Uterus (tissue), 4 donors: ENCODE measurements around the gene BCAS3. TPM values are rescaled to one million over a fixed set of nuclear protein-coding genes. Genes with fewer than 3 reads are reported as not detected.

Experiments
- DNase-seq, 2 donors: peaks; one replicate each; pipeline ENCODE4 v3.0.0-alpha.2; 2019 to 2020
- H3K27ac ChIP-seq, 2 donors: fragments of 200-600 bp; sonication (generic); 1 replicate in 1 of 2; 2 replicates in 1 of 2; pipeline ENCODE4 v1.5.1; 2016 to 2018
- H3K27me3 ChIP-seq, 2 donors: fragments of 200-600 bp; sonication (generic); one replicate each; pipeline ENCODE4 v1.5.1; 2018 to 2019; ENCODE audit warnings: control low read depth in 1 of 2
- H3K36me3 ChIP-seq, 2 donors: fragments of 200-600 bp; sonication (generic); one replicate each; pipeline ENCODE4 v1.5.1; 2019; ENCODE audit warnings: control low read depth in 1 of 2
- H3K4me1 ChIP-seq, 2 donors: fragments of 200-600 bp; sonication (generic); one replicate each; pipeline ENCODE4 v1.5.1; 2018 to 2019; ENCODE audit warnings: control low read depth in 1 of 2
- H3K4me3 ChIP-seq, 2 donors: fragments of 200-600 bp; sonication (generic); 1 replicate in 1 of 2; 2 replicates in 1 of 2; pipeline ENCODE4 v1.5.1; 2018 to 2019; ENCODE audit warnings: mild to moderate bottlenecking in 1 of 2
- H3K9me3 ChIP-seq, 2 donors: fragments of 200-600 bp; sonication (generic); one replicate each; pipeline ENCODE4 v1.5.1; 2019; ENCODE audit warnings: control low read depth in 1 of 2
- CTCF ChIP-seq, 4 experiments: fragments of 200-600 bp in 2 of 4; fragments of 450-650 bp in 2 of 4; sonication (generic) in 2 of 4; IDR thresholded peaks; one replicate each; pipeline ENCODE4 v1.5.1; 2016 to 2019; ENCODE audit warnings: antibody characterized with exemption in 4 of 4, mild to moderate bottlenecking in 2 of 4, moderate library complexity in 1 of 4
- POLR2A ChIP-seq, 2 donors: fragments of 450-650 bp; IDR thresholded peaks; one replicate each; pipeline ENCODE4 v1.6.1; 2016; ENCODE audit warnings: antibody characterized with exemption in 2 of 2, mild to moderate bottlenecking in 1 of 2, moderate library complexity in 1 of 2
- intact Hi-C: fragments of 100-400 bp; cut with DNase I; formaldehyde crosslinking; loops from one replicate; pipeline ENCODE4 v1.15.1; 2023; ENCODE audit warnings: low total_unique reads
- total RNA-seq, 4 donors: library from RNA; depleted of rRNA in 3 of 4; stranded (reverse); fragments of >200 nt in 3 of 4; gene quantifications; one replicate each; pipeline versions ENCODE4 v1.1.0 to v1.2.4, GENCODE V29; 2014 to 2023
- donor health status: DM: yes; HTN: yes; CAD: no.

Gene BCAS3
- total RNA-seq, 4 donors from 2014 or later, result 42.6 to 147 (median 83.7) TPM

- Histone ChIP-seq H3K4me3 (no peak overlapping the region), H3K27ac (peak overlapping the region; percentile 70 to 80), H3K4me1 (peaks cover 4 to 5% of the 10 kb centered on the region in 2 donors), H3K27me3 (no peaks in the 10 kb centered on the region), H3K36me3 (no peaks in the 10 kb centered on the region), H3K9me3 (no peaks in the 10 kb centered on the region)
- intact Hi-C loops, result no loop called here
- DNase-seq, result peak in 1 of 2 donors; percentile 28
- TF ChIP-seq POLR2A (IDR thresholded peaks at IDR 0.05), result no peak
- no peak for TF ChIP-seq CTCF (IDR thresholded peaks at IDR 0.05)
These were observed 646.5 kb downstream of the BCAS3 start for GRCh38 chr17:61323909-61324868.

DNA sequence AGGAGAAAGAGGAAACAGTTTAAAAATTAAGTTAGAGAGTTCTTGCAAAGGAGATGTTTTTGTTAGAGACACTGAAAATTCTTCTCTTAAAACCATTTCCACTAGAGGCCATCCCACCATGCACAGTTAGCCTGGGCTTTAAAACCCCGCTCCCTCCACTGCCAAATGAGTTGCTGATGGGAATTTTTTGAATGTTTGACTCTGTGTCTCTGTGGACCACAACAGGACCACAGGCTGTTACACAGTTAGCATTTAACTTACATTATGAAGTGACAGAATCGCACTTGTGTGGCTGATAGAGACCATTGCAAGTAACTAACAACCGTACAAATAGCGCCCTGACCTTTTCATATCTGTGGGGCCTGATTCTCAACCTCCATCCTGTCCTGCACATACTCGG is 647.3 kb downstream of the BCAS3 start:
- H3K9me3 ChIP-seq, result no peaks in the 10 kb centered on the region
- H3K27me3 ChIP-seq, result no peaks in the 10 kb centered on the region
- no peaks in the 10 kb centered on the region for H3K36me3 ChIP-seq
- intact Hi-C loops, result no loop called here
- no peak overlapping the region for H3K4me3 ChIP-seq
- H3K4me1 ChIP-seq, result peaks cover 4 to 5% of the 10 kb centered on the region in 2 donors
- peak overlapping the region; percentile 10 to 31 for H3K27ac ChIP-seq
- TF ChIP-seq CTCF (IDR thresholded peaks at IDR 0.05) (no peak), POLR2A (IDR thresholded peaks at IDR 0.05) (no peak)
- DNase-seq, result no peak

- Histone ChIP-seq H3K4me3 (no peak overlapping the region), H3K27me3 (no peaks in the 10 kb centered on the region), H3K36me3 (no peaks in the 10 kb centered on the region), H3K27ac (peak overlapping the region; percentile 16 to 31), H3K4me1 (peaks cover 4 to 5% of the 10 kb centered on the region in 2 donors), H3K9me3 (no peaks in the 10 kb centered on the region)
- TF ChIP-seq CTCF (IDR thresholded peaks at IDR 0.05) (no peak), POLR2A (IDR thresholded peaks at IDR 0.05) (no peak)
- DNase-seq, result no peak
- intact Hi-C loops, result no loop called here
These were observed 647.9 kb downstream of the BCAS3 start for GRCh38 chr17:61325382-61326073.

DNA sequence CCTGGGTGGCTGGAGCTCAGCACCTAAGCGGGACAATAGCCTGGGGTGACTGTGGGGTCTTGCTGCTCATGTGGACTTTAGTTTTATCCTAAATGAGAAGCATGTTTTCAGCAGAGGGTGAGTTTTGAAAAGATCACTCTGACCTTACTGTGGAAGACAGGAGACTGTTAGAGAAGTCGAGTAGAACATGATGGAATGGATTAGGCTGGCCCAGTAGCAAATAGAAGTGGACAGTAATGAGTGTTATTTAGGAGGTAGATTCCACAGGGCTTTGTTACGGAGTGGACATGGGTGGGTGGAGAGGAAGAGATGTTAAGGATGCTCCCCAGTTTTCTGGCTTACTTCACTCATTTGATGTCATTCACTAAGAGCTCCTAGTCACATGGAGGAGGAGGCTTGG is 648.7 kb downstream of the BCAS3 start:
- no peaks in the 10 kb centered on the region for H3K36me3 ChIP-seq
- no peak overlapping the region for H3K4me3 ChIP-seq
- H3K9me3 ChIP-seq, result no peaks in the 10 kb centered on the region
- DNase-seq, result no peak
- H3K4me1 ChIP-seq, result peaks cover 4 to 5% of the 10 kb centered on the region in 2 donors
- H3K27ac ChIP-seq, result peak overlapping the region; percentile 16 to 31
- intact Hi-C loops, result no loop called here
- TF ChIP-seq CTCF (IDR thresholded peaks at IDR 0.05), result no peak
- no peak for TF ChIP-seq POLR2A (IDR thresholded peaks at IDR 0.05)
- H3K27me3 ChIP-seq, result no peaks in the 10 kb centered on the region

DNA sequence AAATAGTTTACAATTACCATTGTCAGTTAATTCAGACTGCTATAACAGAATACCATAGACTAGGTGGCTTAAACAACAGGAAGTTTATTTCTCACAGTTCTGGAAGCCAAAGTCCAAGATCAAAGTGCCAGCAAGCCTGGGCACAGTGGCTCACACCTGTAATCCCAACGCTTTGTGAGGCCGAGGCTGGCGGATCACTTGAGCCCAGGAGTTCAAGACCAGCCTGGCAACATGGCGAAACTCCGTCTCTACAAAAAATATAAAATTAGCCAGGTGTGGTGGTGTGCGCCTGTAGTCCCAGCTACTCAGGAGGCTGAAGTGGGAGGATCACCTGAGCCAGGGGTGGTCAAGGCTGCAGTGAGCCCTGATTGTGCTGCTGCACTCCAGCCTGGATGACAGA is 650.7 kb downstream of the BCAS3 start:
- Histone ChIP-seq H3K9me3 (no peaks in the 10 kb centered on the region), H3K27ac (no peak overlapping the region), H3K4me3 (no peak overlapping the region), H3K36me3 (no peaks in the 10 kb centered on the region), H3K27me3 (no peaks in the 10 kb centered on the region), H3K4me1 (peaks cover 3 to 4% of the 10 kb centered on the region in 2 donors)
- TF ChIP-seq POLR2A (IDR thresholded peaks at IDR 0.05) (no peak), CTCF (IDR thresholded peaks at IDR 0.05) (no peak)
- intact Hi-C loops, result no loop called here
- no peak for DNase-seq
